H4 (cell line): Measurements from ENCODE around the gene PRPSAP1. TPM values are rescaled to one million over a fixed set of nuclear protein-coding genes. Genes with fewer than 3 reads are reported as not detected.
"Not testable (repeated sequence)": the region's sequence is repeated elsewhere in the genome, so short reads cannot be mapped to it uniquely, and the experiment has no call there.

Experiments used
- DNase-seq: peaks from one replicate; pipeline ENCODE4 v3.0.0-alpha.2; 2015; ENCODE audit warnings: low spot score
- total RNA-seq: library from RNA; depleted of rRNA; stranded (reverse); fragments of >200 nt; shearing (Covaris generic); gene quantifications from 2 replicates; pipeline ENCODE4 v1.2.3, GENCODE V29; 2014

PRPSAP1 gene
- total RNA-seq, 1 experiment from 2014 or later = 49.7 TPM

- not testable (repeated sequence) for DNase-seq
Observed at GRCh38 chr17:76359776-76360175, 6.1 kb upstream of the PRPSAP1 start.

GRCh38 chr17:76359375-76359774, 5.7 kb upstream of the PRPSAP1 start:
- no peak for DNase-seq

- DNase-seq = no peak
Observed at GRCh38 chr17:76357597-76358158, 4.0 kb upstream of the PRPSAP1 start.

GRCh38 chr17:76356803-76357456, 3.2 kb upstream of the PRPSAP1 start:
- DNase-seq = no peak

- no peak for DNase-seq
Observed at GRCh38 chr17:76354747-76355310, 1.1 kb upstream of the PRPSAP1 start.

GRCh38 chr17:76354317-76354729, 607 bp upstream of the PRPSAP1 start:
- DNase-seq = no peak

- DNase-seq = no peak
Observed at GRCh38 chr17:76353004-76353598, 615 bp downstream of the PRPSAP1 start.

- no peak for DNase-seq
Observed at GRCh38 chr17:76351526-76352071, 2.1 kb downstream of the PRPSAP1 start.

GRCh38 chr17:76350463-76350862, 3.3 kb downstream of the PRPSAP1 start:
- DNase-seq = no peak

- DNase-seq = not testable (repeated sequence)
Observed at GRCh38 chr17:76346936-76347335, 6.8 kb downstream of the PRPSAP1 start.

- no peak for DNase-seq
Observed at GRCh38 chr17:76345377-76345974, 8.2 kb downstream of the PRPSAP1 start.

- DNase-seq = no peak
Observed at GRCh38 chr17:76343106-76343505, 10.6 kb downstream of the PRPSAP1 start.

- DNase-seq = no peak
Observed at GRCh38 chr17:76341301-76341700, 12.4 kb downstream of the PRPSAP1 start.

- peak; percentile 28 for DNase-seq
Observed at GRCh38 chr17:76337413-76337777, 16.3 kb downstream of the PRPSAP1 start.

- DNase-seq = no peak
Observed at GRCh38 chr17:76336756-76337412, 16.8 kb downstream of the PRPSAP1 start.

- DNase-seq = no peak
Observed at GRCh38 chr17:76335716-76336381, 17.9 kb downstream of the PRPSAP1 start.

GRCh38 chr17:76333673-76334505, 19.8 kb downstream of the PRPSAP1 start:
- no peak for DNase-seq

GRCh38 chr17:76331083-76331482, 22.6 kb downstream of the PRPSAP1 start:
- DNase-seq = no peak

- no peak for DNase-seq
Observed at GRCh38 chr17:76329664-76330063, 24.1 kb downstream of the PRPSAP1 start.

GRCh38 chr17:76327696-76328095, 26.0 kb downstream of the PRPSAP1 start:
- DNase-seq = no peak
